22Rv1 (cell line): ENCODE results near the gene TPSG1.

Experiments used
- H3K27ac ChIP-seq: fragments of 450-650 bp; 2 replicates; pipeline ENCODE4 v1.5.1; 2017
- CTCF ChIP-seq: fragments of 450-650 bp; IDR thresholded peaks from 2 replicates; pipeline ENCODE4 v1.5.1; 2017; ENCODE audit warnings: mild to moderate bottlenecking
- ZFX ChIP-seq: fragments of 450-650 bp; IDR thresholded peaks from 2 replicates; pipeline ENCODE4 v1.6.1; 2017; ENCODE audit warnings: antibody characterized with exemption, borderline replicate concordance

TPSG1 gene

GRCh38 chr16:1173788-1174451 is 51.1 kb downstream of the TPSG1 start:
- TF ChIP-seq CTCF (no peak), ZFX (no peak)
- H3K27ac ChIP-seq = no peak overlapping the region

GRCh38 chr16:1172651-1173050 is 52.4 kb downstream of the TPSG1 start:
- H3K27ac ChIP-seq = no peak overlapping the region
- no peak for TF ChIP-seq CTCF
- no peak for TF ChIP-seq ZFX

GRCh38 chr16:1171854-1172428 is 53.1 kb downstream of the TPSG1 start:
- no peak overlapping the region for H3K27ac ChIP-seq
- no peak for TF ChIP-seq CTCF
- TF ChIP-seq ZFX = no peak
